H9 (cell line): ENCODE results near the gene GDI1. TPM values are rescaled to one million over a fixed set of nuclear protein-coding genes. Genes with fewer than 3 reads are reported as not detected.

Source experiments
- DNase-seq: peaks from one replicate; pipeline ENCODE4 v3.0.0-alpha.2; 2017
- H2AFZ ChIP-seq: one replicate; pipeline ENCODE4 v1.6.1; 2013; ENCODE audit warnings: mild to moderate bottlenecking, low read length, control low read depth, moderate library complexity
- H2AK5ac ChIP-seq: 2 replicates; pipeline ENCODE4 v1.6.1; 2013; ENCODE audit warnings: low read length, control low read depth, mixed read lengths; ENCODE audit not compliant: insufficient read length
- H2BK120ac ChIP-seq: one replicate; pipeline ENCODE4 v1.6.1; 2013; ENCODE audit warnings: low read depth, mild to moderate bottlenecking, low read length, control low read depth, inconsistent platforms; ENCODE audit not compliant: poor library complexity, severe bottlenecking
- H2BK12ac ChIP-seq: 2 replicates; pipeline ENCODE4 v1.6.1; 2013; ENCODE audit warnings: low read length, control low read depth, mixed read lengths, low read depth; ENCODE audit not compliant: insufficient read length
- H2BK15ac ChIP-seq: 2 replicates; pipeline ENCODE4 v1.6.1; 2013; ENCODE audit warnings: low read depth, low read length, control low read depth
- H2BK20ac ChIP-seq: one replicate; pipeline ENCODE4 v1.6.1; 2013; ENCODE audit warnings: low read depth, mild to moderate bottlenecking, low read length, control low read depth, inconsistent platforms; ENCODE audit not compliant: poor library complexity, severe bottlenecking
- H2BK5ac ChIP-seq: 2 replicates; pipeline ENCODE4 v1.6.1; 2013; ENCODE audit warnings: low read length, control low read depth, mixed read lengths; ENCODE audit not compliant: insufficient read length
- H3K14ac ChIP-seq: 2 replicates; pipeline ENCODE4 v1.6.1; 2013; ENCODE audit warnings: low read length, control low read depth; ENCODE audit not compliant: insufficient read depth
- H3K18ac ChIP-seq: 2 replicates; pipeline ENCODE4 v1.6.1; 2013; ENCODE audit warnings: low read depth, mild to moderate bottlenecking, mixed read lengths, low read length, control low read depth; ENCODE audit not compliant: insufficient read length
- H3K23ac ChIP-seq: 2 replicates; pipeline ENCODE4 v1.6.1; 2013; ENCODE audit warnings: low read length, control low read depth, mixed read lengths, low read depth; ENCODE audit not compliant: insufficient read length
- H3K23me2 ChIP-seq: 2 replicates; pipeline ENCODE4 v1.6.1; 2013; ENCODE audit warnings: low read depth, mild to moderate bottlenecking, mixed read lengths, low read length, control low read depth; ENCODE audit not compliant: insufficient read length, poor library complexity, severe bottlenecking
- H3K27ac ChIP-seq: 2 replicates; pipeline ENCODE4 v1.5.1; 2013; ENCODE audit warnings: low read length, control low read depth, mixed read lengths, low read depth; ENCODE audit not compliant: insufficient read length
- H3K27me3 ChIP-seq: 2 replicates; pipeline ENCODE4 v1.6.1; 2013; ENCODE audit warnings: low read length, control low read depth, inconsistent platforms; ENCODE audit not compliant: insufficient read depth
- H3K4ac ChIP-seq: 2 replicates; pipeline ENCODE4 v1.6.1; 2013; ENCODE audit warnings: low read depth, mild to moderate bottlenecking, control low read depth, inconsistent platforms, low read length, moderate library complexity
- H3K4me1 ChIP-seq: 2 replicates; pipeline ENCODE4 v1.6.1; 2013; ENCODE audit warnings: low read length, control low read depth, inconsistent platforms; ENCODE audit not compliant: insufficient read depth
- H3K4me2 ChIP-seq: 2 replicates; pipeline ENCODE4 v1.6.1; 2013; ENCODE audit warnings: low read length, control low read depth, mixed read lengths; ENCODE audit not compliant: insufficient read length, insufficient read depth
- H3K56ac ChIP-seq: 2 replicates; pipeline ENCODE4 v1.6.1; 2013; ENCODE audit warnings: low read depth, mild to moderate bottlenecking, mixed read lengths, low read length, control low read depth; ENCODE audit not compliant: insufficient read length
- H3K79me1 ChIP-seq: 2 replicates; pipeline ENCODE4 v1.6.1; 2013; ENCODE audit warnings: low read depth, mild to moderate bottlenecking, moderate library complexity, low read length, control low read depth, inconsistent platforms; ENCODE audit not compliant: insufficient read depth, poor library complexity, severe bottlenecking
- H3K79me2 ChIP-seq: 2 replicates; pipeline ENCODE4 v1.6.1; 2013; ENCODE audit warnings: low read length, control low read depth, inconsistent platforms; ENCODE audit not compliant: insufficient read depth
- H3K9ac ChIP-seq: 2 replicates; pipeline ENCODE4 v1.6.1; 2013; ENCODE audit warnings: low read length, control low read depth, mixed read lengths; ENCODE audit not compliant: insufficient read length; ENCODE audit errors: extremely low read depth
- H3K9me3 ChIP-seq: one replicate; pipeline ENCODE4 v1.6.1; 2013; ENCODE audit warnings: low read depth, low read length, inconsistent platforms; ENCODE audit not compliant: control insufficient read depth
- H3T11ph ChIP-seq: one replicate; pipeline ENCODE4 v1.6.1; 2013; ENCODE audit warnings: mild to moderate bottlenecking, low read length, control low read depth, inconsistent platforms
- H4K20me1 ChIP-seq: one replicate; pipeline ENCODE4 v1.6.1; 2013; ENCODE audit not compliant: control insufficient read depth, insufficient read length, insufficient read depth
- H4K5ac ChIP-seq: 2 replicates; pipeline ENCODE4 v1.6.1; 2013; ENCODE audit warnings: low read depth, mild to moderate bottlenecking, mixed read lengths, low read length, control low read depth; ENCODE audit not compliant: insufficient read length
- H4K8ac ChIP-seq: replicated peaks from 2 replicates; pipeline ENCODE4 v1.6.1; 2013; ENCODE audit warnings: low read length, control low read depth, mixed read lengths, low read depth; ENCODE audit not compliant: insufficient read length
- H4K91ac ChIP-seq: 2 replicates; pipeline ENCODE4 v1.6.1; 2013; ENCODE audit warnings: low read depth, mild to moderate bottlenecking, moderate library complexity, mixed read lengths, low read length, control low read depth; ENCODE audit not compliant: insufficient read length
- H3K27ac Mint-ChIP-seq, 3 experiments: 2 replicates in 2 of 3; 3 replicates in 1 of 3; pipeline ENCODE4 v1.8.0; 2020 to 2021; ENCODE audit warnings: mixed read lengths in 3 of 3, mild to moderate bottlenecking in 1 of 3, moderate library complexity in 1 of 3
- H3K27me3 Mint-ChIP-seq: 2 replicates; pipeline ENCODE4 v1.8.0; 2021; ENCODE audit warnings: low read depth, mild to moderate bottlenecking, moderate library complexity, mixed read lengths
- H3K36me3 Mint-ChIP-seq, 3 experiments: 2 replicates in 2 of 3; 3 replicates in 1 of 3; pipeline ENCODE4 v1.8.0; 2020 to 2021; ENCODE audit warnings: low read depth in 3 of 3, mixed read lengths in 3 of 3; ENCODE audit not compliant: insufficient read depth in 1 of 3
- H3K4me1 Mint-ChIP-seq, 2 experiments: 2 replicates each; pipeline ENCODE4 v1.8.0; 2020; ENCODE audit warnings: mixed read lengths in 2 of 2
- H3K4me3 Mint-ChIP-seq, 2 experiments: 2 replicates in 1 of 2; 3 replicates in 1 of 2; pipeline ENCODE4 v1.8.0; 2020 to 2021; ENCODE audit warnings: mild to moderate bottlenecking in 2 of 2, mixed read lengths in 2 of 2, moderate library complexity in 1 of 2
- H3K9me3 Mint-ChIP-seq, 2 experiments: 2 replicates in 1 of 2; 3 replicates in 1 of 2; pipeline ENCODE4 v1.8.0; 2020; ENCODE audit warnings: mild to moderate bottlenecking in 2 of 2, mixed read lengths in 2 of 2, moderate library complexity in 1 of 2
- WGBS: extraction: QIAGEN DNeasy Blood & Tissue Kit; methylation state at CpG from one replicate; pipeline ENCODE4 v1.1.7; 2013; ENCODE audit warnings: missing lambda C conversion rate, low lambda C conversion rate, mixed read lengths; ENCODE audit not compliant: insufficient read length; ENCODE audit errors: extremely low coverage; 5-methylcytosine and 5-hydroxymethylcytosine counted together
- total RNA-seq: library from RNA; stranded (reverse); gene quantifications from 2 replicates; pipeline ENCODE4 v1.2.1, GENCODE V29; 2021
- TF ChIP-seq, protein P1 (sequence below): fragments of 200-600 bp; sonication (generic); conservative IDR thresholded peaks from 3 replicates; pipeline ENCODE4 v1.8.0; 2021; ENCODE audit warnings: antibody characterized with exemption, mild to moderate bottlenecking

Gene GDI1
- total RNA-seq, 1 experiment from 2014 or later, result 111 TPM

DNA sequence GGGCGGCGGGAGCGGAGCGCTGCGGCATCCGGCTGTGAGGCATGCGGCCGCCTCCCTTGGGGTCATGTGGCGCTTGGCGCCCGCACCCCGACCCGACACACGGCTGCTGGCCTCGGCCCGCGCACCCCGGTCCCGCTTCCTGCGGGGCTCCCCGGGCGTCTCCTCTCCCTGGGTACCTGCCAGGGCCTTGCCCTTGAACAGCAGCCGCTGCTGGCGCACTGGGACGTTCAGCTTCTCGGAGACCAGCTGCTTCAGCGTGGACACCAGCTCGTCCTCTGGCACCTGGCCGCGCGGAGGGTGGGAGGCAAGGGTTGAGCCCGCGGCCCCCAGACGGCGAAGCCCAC lies 49.1 kb downstream of the GDI1 start:
- Histone ChIP-seq H4K8ac (no peak overlapping the region), H2BK15ac (no peak overlapping the region), H3K9ac (no peak overlapping the region), H2BK120ac (no peak overlapping the region), H4K20me1 (no peaks in the 10 kb centered on the region), H2BK20ac (no peak overlapping the region), H3K4me1 (no peaks in the 10 kb centered on the region; the same call in 1 of the 2 replicates), H3K79me2 (no peaks in the 10 kb centered on the region), H3K23me2 (no peaks in the 10 kb centered on the region), H3K79me1 (no peaks in the 10 kb centered on the region), H3K18ac (no peak overlapping the region), H2AFZ (no peak overlapping the region), H3K56ac (no peak overlapping the region), H3T11ph (no peak overlapping the region), H3K4ac (no peak overlapping the region), H4K5ac (no peak overlapping the region), H2AK5ac (no peak overlapping the region), H3K14ac (no peak overlapping the region), H3K27me3 (no peaks in the 10 kb centered on the region), H2BK12ac (no peak overlapping the region), H2BK5ac (no peak overlapping the region), H3K9me3 (peaks cover 53% of the 10 kb centered on the region), H4K91ac (no peak overlapping the region), H3K27ac (no peak overlapping the region), H3K4me2 (peak overlapping the region; percentile 20), H3K23ac (no peak overlapping the region)
- TF ChIP-seq, protein P1, sequence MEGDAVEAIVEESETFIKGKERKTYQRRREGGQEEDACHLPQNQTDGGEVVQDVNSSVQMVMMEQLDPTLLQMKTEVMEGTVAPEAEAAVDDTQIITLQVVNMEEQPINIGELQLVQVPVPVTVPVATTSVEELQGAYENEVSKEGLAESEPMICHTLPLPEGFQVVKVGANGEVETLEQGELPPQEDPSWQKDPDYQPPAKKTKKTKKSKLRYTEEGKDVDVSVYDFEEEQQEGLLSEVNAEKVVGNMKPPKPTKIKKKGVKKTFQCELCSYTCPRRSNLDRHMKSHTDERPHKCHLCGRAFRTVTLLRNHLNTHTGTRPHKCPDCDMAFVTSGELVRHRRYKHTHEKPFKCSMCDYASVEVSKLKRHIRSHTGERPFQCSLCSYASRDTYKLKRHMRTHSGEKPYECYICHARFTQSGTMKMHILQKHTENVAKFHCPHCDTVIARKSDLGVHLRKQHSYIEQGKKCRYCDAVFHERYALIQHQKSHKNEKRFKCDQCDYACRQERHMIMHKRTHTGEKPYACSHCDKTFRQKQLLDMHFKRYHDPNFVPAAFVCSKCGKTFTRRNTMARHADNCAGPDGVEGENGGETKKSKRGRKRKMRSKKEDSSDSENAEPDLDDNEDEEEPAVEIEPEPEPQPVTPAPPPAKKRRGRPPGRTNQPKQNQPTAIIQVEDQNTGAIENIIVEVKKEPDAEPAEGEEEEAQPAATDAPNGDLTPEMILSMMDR, result no peak
- H3K9me3 Mint-ChIP-seq, result peaks cover 70 to 78% of the 10 kb centered on the region in 2 experiments
- peak overlapping the region in 1 of 2 experiments; percentile 52; a peak in 3 of 5 replicates for H3K4me3 Mint-ChIP-seq
- DNase-seq, result no peak
- peaks cover 3% of the 10 kb centered on the region for H3K27me3 Mint-ChIP-seq
- no peak overlapping the region for H3K27ac Mint-ChIP-seq
- WGBS, result no CpG with 5 or more reads among the region's 35 CpGs
- peaks cover 3 to 28% (median 22%) of the 10 kb centered on the region in 3 experiments; a peak in 6 of 7 replicates for H3K36me3 Mint-ChIP-seq
- peaks cover 6 to 15% of the 10 kb centered on the region in 2 experiments; a peak in 3 of 4 replicates for H3K4me1 Mint-ChIP-seq
